GM23248 (cell line): ENCODE data around the gene MYLK. TPM values are rescaled to one million over a fixed set of nuclear protein-coding genes. Genes with fewer than 3 reads are reported as not detected.
A peak's percentile ranks its signal among the peaks of the same experiment; 100 is the strongest.

ENCODE experiments used
- DNase-seq: peaks from one replicate; pipeline ENCODE4 v3.0.0-alpha.2; 2015
- H2AFZ ChIP-seq: fragments of 200-600 bp; sonication (generic); 2 replicates; pipeline ENCODE4 v1.6.1; 2016; ENCODE audit warnings: antibody characterized with exemption
- H3F3A ChIP-seq: fragments of 200-600 bp; sonication (generic); 2 replicates; pipeline ENCODE4 v1.6.1; 2016; ENCODE audit warnings: mild to moderate bottlenecking, antibody characterized with exemption, mixed run types; ENCODE audit not compliant: insufficient read depth
- H3K27ac ChIP-seq: fragments of 200-600 bp; sonication (generic); 2 replicates; pipeline ENCODE4 v1.5.1; 2016; ENCODE audit warnings: mild to moderate bottlenecking
- H3K27me3 ChIP-seq: fragments of 200-600 bp; sonication (generic); replicated peaks from 2 replicates; pipeline ENCODE4 v1.6.1; 2016; ENCODE audit warnings: mild to moderate bottlenecking; ENCODE audit not compliant: insufficient read depth
- H3K36me3 ChIP-seq: fragments of 200-600 bp; sonication (generic); 2 replicates; pipeline ENCODE4 v1.6.1; 2016; ENCODE audit warnings: low read depth, mild to moderate bottlenecking
- H3K4me1 ChIP-seq: fragments of 200-600 bp; sonication (generic); 2 replicates; pipeline ENCODE4 v1.6.1; 2016; ENCODE audit warnings: mild to moderate bottlenecking; ENCODE audit not compliant: insufficient read depth
- H3K4me2 ChIP-seq: fragments of 200-600 bp; sonication (generic); one replicate; pipeline ENCODE4 v1.6.1; 2016; ENCODE audit warnings: mild to moderate bottlenecking; ENCODE audit not compliant: unreplicated experiment
- H3K4me3 ChIP-seq: fragments of 200-600 bp; sonication (generic); 2 replicates; pipeline ENCODE4 v1.5.1; 2016; ENCODE audit warnings: mild to moderate bottlenecking
- H3K79me2 ChIP-seq: fragments of 200-600 bp; sonication (generic); 2 replicates; pipeline ENCODE4 v1.6.1; 2016; ENCODE audit warnings: mild to moderate bottlenecking; ENCODE audit not compliant: insufficient read depth
- H3K9ac ChIP-seq: fragments of 200-600 bp; sonication (generic); 2 replicates; pipeline ENCODE4 v1.6.1; 2016; ENCODE audit warnings: mild to moderate bottlenecking
- H3K9me2 ChIP-seq: fragments of 200-600 bp; sonication (generic); 2 replicates; pipeline ENCODE4 v1.6.1; 2016; ENCODE audit warnings: mixed run types, mild to moderate bottlenecking, moderate library complexity; ENCODE audit not compliant: insufficient read depth
- H3K9me3 ChIP-seq: fragments of 200-600 bp; sonication (generic); one replicate; pipeline ENCODE4 v1.6.1; 2017; ENCODE audit warnings: low read depth
- H4K20me1 ChIP-seq: fragments of 200-600 bp; sonication (generic); 2 replicates; pipeline ENCODE4 v1.6.0; 2016; ENCODE audit not compliant: insufficient read depth
- EZH2 ChIP-seq: fragments of 200-600 bp; sonication (generic); IDR thresholded peaks from 2 replicates; pipeline ENCODE4 v1.6.1; 2018; ENCODE audit warnings: antibody characterized with exemption, mild to moderate bottlenecking; ENCODE audit not compliant: insufficient read depth, poor library complexity, severe bottlenecking
- EZH2phosphoT487 ChIP-seq: fragments of 200-600 bp; sonication (generic); IDR thresholded peaks from 2 replicates; pipeline ENCODE4 v1.6.1; 2018; ENCODE audit warnings: antibody characterized with exemption, moderate library complexity, mild to moderate bottlenecking, low read depth; ENCODE audit not compliant: insufficient read depth
- WGBS, 2 experiments: methylation state at CpG; one replicate each; pipeline ENCODE4 v1.1.6; 2015 to 2017; ENCODE audit warnings: low lambda C conversion rate in 2 of 2, low coverage in 1 of 2; ENCODE audit errors: missing lambda C conversion rate in 2 of 2; 5-methylcytosine and 5-hydroxymethylcytosine counted together
- in situ Hi-C: fragments of 300-500 bp; cut with MboI; formaldehyde crosslinking; loops from 2 replicates; pipeline ENCODE4 v1.15.0; 2020
- polyA plus RNA-seq: library from polyadenylated mRNA; unstranded; fragments of >200 nt; fragmentation: Nextera tagmentation; extraction: Ambion mirVana; gene quantifications from 2 replicates; pipeline ENCODE4 v1.2.1, GENCODE V29; 2016
- total RNA-seq: library from RNA; depleted of rRNA; stranded (reverse); fragments of >200 nt; shearing (Covaris generic); gene quantifications from 2 replicates; pipeline ENCODE4 v1.2.3, GENCODE V29; 2014

MYLK gene
- total and polyA plus RNA-seq, 2 experiments from 2014 or later, result 110 to 174 TPM

- Histone ChIP-seq H3K9ac (no peak overlapping the region), H3K27ac (no peak overlapping the region), H2AFZ (no peak overlapping the region), H3K79me2 (peaks cover 18% of the 10 kb centered on the region; the same call in 1 of the 2 replicates), H3K36me3 (peaks cover 20% of the 10 kb centered on the region; the same call in 1 of the 2 replicates), H3K27me3 (no peaks in the 10 kb centered on the region), H3K9me2 (no peaks in the 10 kb centered on the region), H3K4me1 (peaks cover 40% of the 10 kb centered on the region), H3K9me3 (no peaks in the 10 kb centered on the region), H3F3A (peaks cover 62% of the 10 kb centered on the region), H3K4me2 (no peak overlapping the region), H4K20me1 (no peaks in the 10 kb centered on the region), H3K4me3 (no peak overlapping the region)
- 95 to 97% methylated on average over 3 of the region's 3 CpGs for WGBS, 2 experiments
- in situ Hi-C loops, result no loop called here
- TF ChIP-seq EZH2phosphoT487, result no peak
- no peak for TF ChIP-seq EZH2
- DNase-seq, result no peak
Observed at GRCh38 chr3:123728991-123729390, 155.1 kb downstream of the MYLK start.

GRCh38 chr3:123728014-123728413 is 156.1 kb downstream of the MYLK start:
- no peak for TF ChIP-seq EZH2
- TF ChIP-seq EZH2phosphoT487, result no peak
- Histone ChIP-seq H2AFZ (no peak overlapping the region), H3K9ac (no peak overlapping the region), H3K4me2 (no peak overlapping the region), H3F3A (peaks cover 54% of the 10 kb centered on the region; the same call in 1 of the 2 replicates), H3K9me3 (no peaks in the 10 kb centered on the region), H3K36me3 (peaks cover 20% of the 10 kb centered on the region; the same call in 1 of the 2 replicates), H4K20me1 (no peaks in the 10 kb centered on the region), H3K27ac (no peak overlapping the region), H3K4me3 (no peak overlapping the region), H3K9me2 (no peaks in the 10 kb centered on the region), H3K79me2 (peaks cover 18% of the 10 kb centered on the region; the same call in 1 of the 2 replicates), H3K27me3 (no peaks in the 10 kb centered on the region), H3K4me1 (peaks cover 37% of the 10 kb centered on the region)
- peak; percentile 50 for DNase-seq
- in situ Hi-C loops, result no loop called here
- WGBS, 2 experiments, result 50 to 53% methylated on average over 2 of the region's 2 CpGs

- no peaks in the 10 kb centered on the region for H3K27me3 ChIP-seq
- no peak overlapping the region for H3K4me2 ChIP-seq
- DNase-seq, result no peak
- peaks cover 8% of the 10 kb centered on the region; the same call in 1 of the 2 replicates for H3K36me3 ChIP-seq
- no peak overlapping the region for H3K27ac ChIP-seq
- H4K20me1 ChIP-seq, result no peaks in the 10 kb centered on the region
- in situ Hi-C loops, result no loop called here
- H3F3A ChIP-seq, result peaks cover 33% of the 10 kb centered on the region; the same call in 1 of the 2 replicates
- TF ChIP-seq EZH2phosphoT487, result no peak
- TF ChIP-seq EZH2, result no peak
- 91% methylated on average over 11 of the region's 11 CpGs for WGBS, 2 experiments
- no peaks in the 10 kb centered on the region for H3K9me2 ChIP-seq
- H3K9ac ChIP-seq, result no peak overlapping the region
- H3K4me3 ChIP-seq, result no peak overlapping the region
- H3K79me2 ChIP-seq, result peaks cover 18% of the 10 kb centered on the region; the same call in 1 of the 2 replicates
- H2AFZ ChIP-seq, result no peak overlapping the region
- H3K4me1 ChIP-seq, result peaks cover 23% of the 10 kb centered on the region
- no peaks in the 10 kb centered on the region for H3K9me3 ChIP-seq
Observed at GRCh38 chr3:123725652-123726400, 158.3 kb downstream of the MYLK start.

- no peaks in the 10 kb centered on the region for H3K9me2 ChIP-seq
- H3K27ac ChIP-seq, result 0 out of 2 replicates have a peak overlapping the region, but pooled peaks have one; percentile 4
- H4K20me1 ChIP-seq, result no peaks in the 10 kb centered on the region
- H3K4me1 ChIP-seq, result peaks cover 25% of the 10 kb centered on the region
- in situ Hi-C loops, result no loop called here
- H3K9ac ChIP-seq, result no peak overlapping the region
- H3K9me3 ChIP-seq, result no peaks in the 10 kb centered on the region
- peaks cover 8% of the 10 kb centered on the region; the same call in 1 of the 2 replicates for H3K79me2 ChIP-seq
- peak; percentile 43 for DNase-seq
- H3K4me3 ChIP-seq, result no peak overlapping the region
- no peak overlapping the region for H2AFZ ChIP-seq
- H3K36me3 ChIP-seq, result peaks cover 7% of the 10 kb centered on the region; the same call in 1 of the 2 replicates
- peaks cover 33% of the 10 kb centered on the region; the same call in 1 of the 2 replicates for H3F3A ChIP-seq
- 22 to 24% methylated on average over 3 of the region's 3 CpGs for WGBS, 2 experiments
- no peak overlapping the region for H3K4me2 ChIP-seq
- H3K27me3 ChIP-seq, result no peaks in the 10 kb centered on the region
- TF ChIP-seq EZH2, result no peak
Observed at GRCh38 chr3:123724306-123724705, 159.8 kb downstream of the MYLK start.
